PC-3 (cell line): ENCODE measurements around the gene IRF8. TPM values are rescaled to one million over a fixed set of nuclear protein-coding genes. Genes with fewer than 3 reads are reported as not detected.
"Not testable (repeated sequence)": the region's sequence is repeated elsewhere in the genome, so short reads cannot be mapped to it uniquely, and the experiment has no call there.

Experiments used
- ATAC-seq: fragments of 200-7000 bp; cut with Tn5 transposase; 2 replicates; pipeline ENCODE4 v1.9.1; 2020; ENCODE audit warnings: mild to moderate bottlenecking, moderate library complexity
- BruUV-seq: library from RNA; stranded (reverse); fragments of 400-500 nt; replicated peaks from 2 replicates; lab custom pipeline; 2021; lab: Mats Ljungman, UMichigan
- CTCF ChIA-PET: fragments of 300-600 bp; sonication (Branson Sonifier 250); formaldehyde crosslinking; loops from one replicate; lab custom pipeline; 2022; ENCODE audit warnings: antibody characterized with exemption; lab: Charles Lee
- POLR2A ChIA-PET: fragments of 300-600 bp; sonication (Branson Sonifier 250); formaldehyde crosslinking; loops from one replicate; lab custom pipeline; 2022; ENCODE audit warnings: antibody characterized with exemption; ENCODE audit not compliant: unreplicated experiment; lab: Charles Lee
- DNase-seq: peaks from one replicate; pipeline ENCODE4 v3.0.0-alpha.2; 2015
- H2AFZ ChIP-seq: fragments of 300-600 bp; sonication (generic); 2 replicates; pipeline ENCODE4 v1.6.0; 2016; ENCODE audit warnings: antibody characterized with exemption, low read length
- H3F3A ChIP-seq: fragments of 300-600 bp; sonication (generic); one replicate; pipeline ENCODE4 v1.6.0; 2017; ENCODE audit warnings: antibody characterized with exemption, low read length, control low read depth, mild to moderate bottlenecking; ENCODE audit not compliant: unreplicated experiment
- H3K27ac ChIP-seq: fragments of 300-600 bp; sonication (generic); 2 replicates; pipeline ENCODE4 v1.5.1; 2016; ENCODE audit warnings: mild to moderate bottlenecking, low read length
- H3K27me3 ChIP-seq: fragments of 300-600 bp; sonication (generic); 2 replicates; pipeline ENCODE4 v1.6.1; 2016; ENCODE audit warnings: low read length, mixed read lengths
- H3K36me3 ChIP-seq: fragments of 300-600 bp; sonication (generic); 2 replicates; pipeline ENCODE4 v1.6.1; 2016; ENCODE audit warnings: low read depth, mixed run types, low read length, mixed read lengths
- H3K4me1 ChIP-seq: fragments of 300-600 bp; sonication (generic); 2 replicates; pipeline ENCODE4 v1.5.1; 2016; ENCODE audit warnings: low read length; ENCODE audit not compliant: insufficient read depth
- H3K4me2 ChIP-seq: fragments of 300-600 bp; sonication (generic); 2 replicates; pipeline ENCODE4 v1.6.0; 2016; ENCODE audit warnings: low read length
- H3K4me3 ChIP-seq: fragments of 300-600 bp; sonication (generic); 2 replicates; pipeline ENCODE4 v1.5.1; 2016; ENCODE audit warnings: mild to moderate bottlenecking, low read length, mixed read lengths
- H3K79me2 ChIP-seq: fragments of 300-600 bp; sonication (generic); 2 replicates; pipeline ENCODE4 v1.6.1; 2017; ENCODE audit warnings: low read length, mixed read lengths
- H3K9ac ChIP-seq: fragments of 300-600 bp; sonication (generic); 2 replicates; pipeline ENCODE4 v1.6.0; 2016; ENCODE audit warnings: mild to moderate bottlenecking, low read length
- H3K9me2 ChIP-seq: fragments of 300-600 bp; sonication (generic); replicated peaks from 2 replicates; pipeline ENCODE4 v1.6.1; 2016; ENCODE audit warnings: mixed run types, low read length, mixed read lengths
- H3K9me3 ChIP-seq: fragments of 300-600 bp; sonication (generic); 2 replicates; pipeline ENCODE4 v1.6.1; 2016; ENCODE audit warnings: low read length, mixed read lengths
- H4K20me1 ChIP-seq: fragments of 300-600 bp; sonication (generic); 2 replicates; pipeline ENCODE4 v1.6.1; 2016; ENCODE audit warnings: low read length, mixed read lengths
- CTCF ChIP-seq: fragments of 300-600 bp; sonication (generic); conservative IDR thresholded peaks from 2 replicates; pipeline ENCODE4 v1.5.1; 2017; ENCODE audit warnings: antibody characterized with exemption, low read depth, mild to moderate bottlenecking, low read length
- EZH2 ChIP-seq: fragments of 300-600 bp; sonication (generic); IDR thresholded peaks from one replicate; pipeline ENCODE4 v1.6.1; 2017; ENCODE audit warnings: antibody characterized with exemption, mild to moderate bottlenecking, low read length; ENCODE audit not compliant: unreplicated experiment
- EZH2phosphoT487 ChIP-seq: fragments of 300-600 bp; sonication (generic); IDR thresholded peaks from 2 replicates; pipeline ENCODE4 v1.6.1; 2018; ENCODE audit warnings: mild to moderate bottlenecking, antibody characterized with exemption, low read length, borderline replicate concordance
- intact Hi-C: fragments of 100-400 bp; cut with micrococcal nuclease; formaldehyde crosslinking; loops from 2 replicates; pipeline ENCODE4 v1.9.0; 2023
- total RNA-seq: library from RNA; depleted of rRNA; stranded (reverse); fragments of >200 nt; gene quantifications from 2 replicates; pipeline ENCODE4 v1.2.3, GENCODE V29; 2014

Gene IRF8
- total RNA-seq, 1 experiment from 2014 or later = not detected

- BruUV-seq = no TSS peak
- no peaks in the 10 kb centered on the region for H4K20me1 ChIP-seq
- no peak overlapping the region for H2AFZ ChIP-seq
- H3K27me3 ChIP-seq = peaks cover 76% of the 10 kb centered on the region
- no peak overlapping the region for H3K9ac ChIP-seq
- ATAC-seq (no peak), DNase-seq (no peak)
- ChIA-PET POLR2A (no interaction called here), CTCF (no interaction called here)
- TF ChIP-seq EZH2 = no peak
- no peak for TF ChIP-seq CTCF
- no peak for TF ChIP-seq EZH2phosphoT487
- no peak overlapping the region for H3K27ac ChIP-seq
- intact Hi-C loops = no loop called here
- no peaks in the 10 kb centered on the region for H3K9me2 ChIP-seq
- no peaks in the 10 kb centered on the region for H3K36me3 ChIP-seq
- H3K4me1 ChIP-seq = no peaks in the 10 kb centered on the region
- H3K4me3 ChIP-seq = no peak overlapping the region
- H3K9me3 ChIP-seq = no peaks in the 10 kb centered on the region
- no peaks in the 10 kb centered on the region for H3K79me2 ChIP-seq
- no peaks in the 10 kb centered on the region for H3F3A ChIP-seq
- no peak overlapping the region for H3K4me2 ChIP-seq
These were observed 6.4 kb downstream of the IRF8 start for GRCh38 chr16:85905110-85906095.

- no peak overlapping the region for H3K4me2 ChIP-seq
These were observed 7.4 kb downstream of the IRF8 start for GRCh38 chr16:85906349-85906748.

GRCh38 chr16:85907231-85907630, 8.3 kb downstream of the IRF8 start:
- H3K9me3 ChIP-seq, H3K4me3 ChIP-seq, CTCF ChIA-PET, H3K4me2 ChIP-seq, H3F3A ChIP-seq, ATAC-seq, H3K27ac ChIP-seq, H3K79me2 ChIP-seq, POLR2A ChIA-PET, H3K9me2 ChIP-seq, H3K36me3 ChIP-seq, H4K20me1 ChIP-seq, H3K4me1 ChIP-seq, H3K9ac ChIP-seq, H2AFZ ChIP-seq, intact Hi-C loops, DNase-seq, BruUV-seq: not testable (repeated sequence)
- H3K27me3 ChIP-seq = peaks cover 75% of the 10 kb centered on the region

More at GRCh38 chr16:85906349-85906748, 7.4 kb downstream of the IRF8 start:
- ATAC-seq (no peak), DNase-seq (no peak)
- H3K9me2 ChIP-seq = no peaks in the 10 kb centered on the region
- no peaks in the 10 kb centered on the region for H3K36me3 ChIP-seq
- no peak overlapping the region for H3K9ac ChIP-seq
- peaks cover 75% of the 10 kb centered on the region for H3K27me3 ChIP-seq
- ChIA-PET POLR2A (no interaction called here), CTCF (no interaction called here)
- H4K20me1 ChIP-seq = no peaks in the 10 kb centered on the region
- H3K4me1 ChIP-seq = no peaks in the 10 kb centered on the region
- no peak overlapping the region for H2AFZ ChIP-seq
- H3K79me2 ChIP-seq = no peaks in the 10 kb centered on the region
- no TSS peak for BruUV-seq
- no peaks in the 10 kb centered on the region for H3K9me3 ChIP-seq
- H3K27ac ChIP-seq = no peak overlapping the region
- intact Hi-C loops = no loop called here
- H3K4me3 ChIP-seq = no peak overlapping the region
- H3F3A ChIP-seq = no peaks in the 10 kb centered on the region
- TF ChIP-seq EZH2 (no peak), CTCF (no peak), EZH2phosphoT487 (no peak)
